ENCODE measurements around the gene CFAP57. TPM values are rescaled to one million over a fixed set of nuclear protein-coding genes. Genes with fewer than 3 reads are reported as not detected.
A peak's percentile ranks its signal among the peaks of the same experiment; 100 is the strongest.

CFAP57 gene
- total RNA-seq, 4 donors from 2014 or later, result 0.10 to 0.81 (median 0.11) TPM; not detected in 1

DNA sequence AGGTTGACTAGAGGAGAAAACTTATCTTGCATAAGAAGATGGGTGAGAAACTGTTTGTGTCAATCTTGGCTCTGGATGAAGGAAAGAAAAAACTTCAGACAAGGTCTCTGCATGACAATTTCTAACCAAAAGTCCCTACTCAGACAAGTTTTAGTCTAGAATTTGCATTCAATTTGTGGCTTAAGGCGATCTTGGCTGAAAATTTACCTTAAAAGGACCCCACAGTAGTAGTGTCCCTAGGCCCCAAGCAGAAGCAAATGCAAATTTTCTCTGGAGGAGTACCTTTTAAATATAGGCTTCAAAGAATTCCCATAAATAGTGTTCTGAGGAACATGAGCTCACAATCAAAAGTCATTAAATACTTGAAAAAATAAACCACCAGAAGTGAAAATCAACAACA lies 80.1 kb downstream of the CFAP57 start:
- TF ChIP-seq POLR2AphosphoS5 (IDR thresholded peaks at IDR 0.05), result no peak
- TF ChIP-seq, protein P1, sequence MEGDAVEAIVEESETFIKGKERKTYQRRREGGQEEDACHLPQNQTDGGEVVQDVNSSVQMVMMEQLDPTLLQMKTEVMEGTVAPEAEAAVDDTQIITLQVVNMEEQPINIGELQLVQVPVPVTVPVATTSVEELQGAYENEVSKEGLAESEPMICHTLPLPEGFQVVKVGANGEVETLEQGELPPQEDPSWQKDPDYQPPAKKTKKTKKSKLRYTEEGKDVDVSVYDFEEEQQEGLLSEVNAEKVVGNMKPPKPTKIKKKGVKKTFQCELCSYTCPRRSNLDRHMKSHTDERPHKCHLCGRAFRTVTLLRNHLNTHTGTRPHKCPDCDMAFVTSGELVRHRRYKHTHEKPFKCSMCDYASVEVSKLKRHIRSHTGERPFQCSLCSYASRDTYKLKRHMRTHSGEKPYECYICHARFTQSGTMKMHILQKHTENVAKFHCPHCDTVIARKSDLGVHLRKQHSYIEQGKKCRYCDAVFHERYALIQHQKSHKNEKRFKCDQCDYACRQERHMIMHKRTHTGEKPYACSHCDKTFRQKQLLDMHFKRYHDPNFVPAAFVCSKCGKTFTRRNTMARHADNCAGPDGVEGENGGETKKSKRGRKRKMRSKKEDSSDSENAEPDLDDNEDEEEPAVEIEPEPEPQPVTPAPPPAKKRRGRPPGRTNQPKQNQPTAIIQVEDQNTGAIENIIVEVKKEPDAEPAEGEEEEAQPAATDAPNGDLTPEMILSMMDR (IDR thresholded peaks at IDR 0.05), result no peak
- TF ChIP-seq EP300 (IDR thresholded peaks at IDR 0.05), result no peak
- TF ChIP-seq POLR2A (IDR thresholded peaks at IDR 0.05), result no peak
- Histone ChIP-seq H3K27me3 (no peaks in the 10 kb centered on the region), H3K36me3 (no peaks in the 10 kb centered on the region), H3K9me3 (no peaks in the 10 kb centered on the region), H3K27ac (no peak overlapping the region), H3K4me3 (no peak overlapping the region), H3K4me1 (no peaks in the 10 kb centered on the region)
- no peak for DNase-seq (ENCODE audit: low spot score in 2 of 2)
- 76% methylated on average over 1 of the region's 1 CpG for WGBS

DNA sequence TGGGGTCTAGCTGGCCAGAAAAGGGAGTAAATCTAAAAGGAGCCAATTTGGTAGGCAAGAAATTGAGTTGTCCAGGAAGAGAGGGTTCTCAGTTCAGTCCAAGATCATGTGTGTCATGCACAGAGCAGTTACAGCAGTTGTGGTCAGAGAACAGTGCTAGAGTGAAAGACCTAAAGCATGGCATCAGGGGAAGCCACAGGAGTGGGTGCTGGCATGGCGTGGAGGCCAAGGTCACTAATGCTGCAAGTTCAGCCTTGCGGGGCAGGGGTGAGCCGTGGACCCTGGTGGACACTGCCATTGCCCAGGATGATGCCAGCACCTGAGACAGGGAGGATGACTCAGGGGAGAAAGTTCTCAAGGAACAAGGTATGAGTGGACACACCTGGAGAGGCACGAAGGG lies 81.0 kb downstream of the CFAP57 start:
- Histone ChIP-seq H3K27me3 (no peaks in the 10 kb centered on the region), H3K4me1 (no peaks in the 10 kb centered on the region), H3K27ac (no peak overlapping the region), H3K9me3 (no peaks in the 10 kb centered on the region), H3K36me3 (no peaks in the 10 kb centered on the region), H3K4me3 (no peak overlapping the region)
- DNase-seq (ENCODE audit: low spot score in 2 of 2), result no peak
- TF ChIP-seq EP300 (IDR thresholded peaks at IDR 0.05) (no peak), POLR2A (IDR thresholded peaks at IDR 0.05) (no peak), POLR2AphosphoS5 (IDR thresholded peaks at IDR 0.05) (no peak)
- TF ChIP-seq, protein P1 (IDR thresholded peaks at IDR 0.05), result no peak
- WGBS, result 94% methylated on average over 4 of the region's 4 CpGs

DNA sequence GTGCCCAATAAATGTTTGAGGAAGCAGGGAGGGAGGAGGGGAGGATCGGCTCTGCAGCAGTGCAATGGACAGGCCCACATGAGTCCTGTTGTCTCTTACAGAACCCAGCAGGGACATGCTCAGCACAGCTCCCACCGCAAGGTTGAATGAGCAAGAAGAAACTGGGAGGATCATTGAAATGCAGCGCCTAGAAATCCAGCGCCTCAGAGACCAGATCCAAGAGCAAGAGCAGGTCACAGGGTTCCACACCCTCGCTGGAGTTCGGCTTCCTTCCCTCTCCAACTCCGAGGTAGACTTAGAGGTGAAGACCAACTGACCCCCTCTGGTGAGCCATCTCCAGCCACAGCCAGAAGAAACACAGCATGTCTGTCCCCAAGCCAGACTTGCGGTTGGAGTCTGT lies 81.7 kb downstream of the CFAP57 start:
- peak in 1 of 2 donors; percentile 14 for DNase-seq (ENCODE audit: low spot score in 2 of 2)
- H3K27me3 ChIP-seq, result no peaks in the 10 kb centered on the region
- H3K9me3 ChIP-seq, result no peaks in the 10 kb centered on the region
- H3K4me1 ChIP-seq, result no peaks in the 10 kb centered on the region
- WGBS, result 90% methylated on average over 6 of the region's 8 CpGs
- H3K27ac ChIP-seq, result no peak overlapping the region
- no peak for TF ChIP-seq POLR2A (IDR thresholded peaks at IDR 0.05)
- TF ChIP-seq EP300 (IDR thresholded peaks at IDR 0.05), result no peak
- TF ChIP-seq, protein P1 (IDR thresholded peaks at IDR 0.05), result no peak
- no peak for TF ChIP-seq POLR2AphosphoS5 (IDR thresholded peaks at IDR 0.05)
- no peak overlapping the region for H3K4me3 ChIP-seq
- no peaks in the 10 kb centered on the region for H3K36me3 ChIP-seq

DNA sequence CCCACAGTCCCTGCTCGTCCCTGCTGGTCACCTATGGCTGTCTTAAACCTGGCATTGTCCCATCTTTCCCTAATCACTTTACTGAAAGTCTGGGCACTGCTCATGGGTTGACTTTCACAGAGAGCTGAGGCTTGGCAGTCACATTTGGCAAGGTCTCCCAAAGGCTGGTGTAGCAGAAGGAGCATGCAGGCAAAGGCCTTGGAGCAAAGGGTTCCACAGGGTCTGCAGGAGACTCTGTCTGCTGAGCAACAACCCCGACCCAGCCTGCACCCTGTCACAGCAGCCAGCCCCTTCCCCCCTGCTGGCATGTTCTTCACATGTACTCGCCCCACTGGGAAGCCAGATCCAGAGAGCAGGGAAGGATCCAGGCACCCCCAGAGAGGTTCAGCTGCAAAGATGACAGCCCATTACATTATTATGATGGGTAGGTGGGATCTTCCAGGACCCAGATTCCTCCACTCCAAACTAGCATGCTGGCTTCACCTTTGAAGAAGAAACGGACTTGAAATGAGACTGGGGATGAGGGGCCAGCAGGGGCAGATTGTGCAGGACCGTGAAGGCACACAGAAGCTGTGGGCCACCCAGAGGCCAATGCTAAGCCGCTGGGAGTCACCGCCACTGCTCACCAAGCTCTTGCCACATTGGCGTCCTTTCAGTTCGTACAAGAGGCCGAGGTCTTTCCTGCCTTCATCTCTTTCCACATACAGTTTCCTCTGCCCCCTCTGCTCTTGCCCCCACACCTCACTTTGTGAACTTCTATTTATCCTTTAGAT lies 83.5 kb downstream of the CFAP57 start:
- Histone ChIP-seq H3K4me1 (no peaks in the 10 kb centered on the region), H3K9me3 (no peaks in the 10 kb centered on the region), H3K36me3 (no peaks in the 10 kb centered on the region), H3K27ac (no peak overlapping the region), H3K27me3 (no peaks in the 10 kb centered on the region), H3K4me3 (no peak overlapping the region)
- no peak for DNase-seq (ENCODE audit: low spot score in 2 of 2)
- TF ChIP-seq POLR2A (IDR thresholded peaks at IDR 0.05) (no peak), EP300 (IDR thresholded peaks at IDR 0.05) (no peak), POLR2AphosphoS5 (IDR thresholded peaks at IDR 0.05) (no peak)
- TF ChIP-seq, protein P1 (IDR thresholded peaks at IDR 0.05), result no peak
- 73% methylated on average over 10 of the region's 10 CpGs for WGBS

DNA sequence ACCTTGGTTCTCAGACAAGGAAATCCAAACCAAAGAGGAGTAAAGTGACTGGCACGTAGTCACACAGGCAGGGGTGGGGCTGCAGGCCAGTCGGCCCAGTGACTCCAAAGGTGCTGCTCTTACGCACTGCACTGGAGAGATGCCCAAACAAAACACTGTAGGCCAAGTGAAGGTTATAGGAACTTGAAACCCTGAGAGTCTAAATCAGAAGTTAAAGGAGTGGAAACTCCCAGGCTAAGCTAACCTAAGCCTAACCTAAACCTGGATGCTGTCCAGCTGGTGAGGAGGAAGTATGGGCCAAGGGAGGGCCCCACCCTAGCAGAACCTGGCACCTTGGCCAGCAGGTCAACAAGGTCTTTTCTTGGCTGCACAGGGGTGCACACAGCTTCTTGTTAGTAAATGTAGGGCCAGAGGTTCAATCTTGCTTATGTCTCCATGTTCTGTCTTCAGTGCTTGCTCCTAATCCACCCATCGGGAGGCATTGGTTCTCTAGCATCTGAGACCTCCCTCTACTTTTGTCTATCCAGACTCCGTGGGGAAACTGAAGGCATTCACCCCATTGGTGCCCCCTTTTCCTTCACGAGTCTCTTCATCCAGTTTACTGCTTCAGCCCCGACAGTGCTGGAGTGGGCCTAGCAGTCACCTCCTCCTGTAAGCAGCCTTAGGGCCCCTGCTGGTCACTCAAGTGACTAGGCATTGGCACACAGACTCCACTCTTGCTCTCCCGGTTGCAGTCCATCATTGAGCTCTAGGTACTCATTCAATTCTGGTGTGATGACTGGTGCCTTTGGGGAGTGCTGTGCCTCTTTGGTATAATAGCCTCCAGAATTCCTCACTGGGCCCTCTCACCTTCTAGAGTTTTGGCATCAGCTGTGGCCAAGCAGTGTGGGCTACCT lies 84.8 kb downstream of the CFAP57 start:
- Histone ChIP-seq H3K36me3 (no peaks in the 10 kb centered on the region), H3K27me3 (no peaks in the 10 kb centered on the region), H3K4me3 (no peak overlapping the region), H3K9me3 (no peaks in the 10 kb centered on the region), H3K27ac (no peak overlapping the region), H3K4me1 (no peaks in the 10 kb centered on the region)
- DNase-seq (ENCODE audit: low spot score in 2 of 2), result no peak
- 78% methylated on average over 8 of the region's 8 CpGs for WGBS
- TF ChIP-seq, protein P1 (IDR thresholded peaks at IDR 0.05), result no peak
- TF ChIP-seq EP300 (IDR thresholded peaks at IDR 0.05) (no peak), POLR2A (IDR thresholded peaks at IDR 0.05) (no peak), POLR2AphosphoS5 (IDR thresholded peaks at IDR 0.05) (no peak)

All from suprapubic skin (tissue), 4 donors.